GM21390 (cell line): ENCODE data around the gene CA12.

Experiments used
- ATAC-seq: cut with Tn5 transposase; IDR thresholded peaks from one replicate; pipeline ENCODE4 v1.9.1; 2021; ENCODE audit not compliant: unreplicated experiment

The CA12 gene

GRCh38 chr15:63379492-63380150, 2.0 kb downstream of the CA12 start:
- no peak for ATAC-seq

- ATAC-seq = no peak
Observed at GRCh38 chr15:63378946-63379345, 2.7 kb downstream of the CA12 start.

GRCh38 chr15:63374686-63375520, 6.7 kb downstream of the CA12 start:
- ATAC-seq = no peak

GRCh38 chr15:63373866-63374548, 7.6 kb downstream of the CA12 start:
- no peak for ATAC-seq

GRCh38 chr15:63373330-63373729, 8.3 kb downstream of the CA12 start:
- ATAC-seq = no peak

GRCh38 chr15:63372753-63373152, 8.9 kb downstream of the CA12 start:
- no peak for ATAC-seq

GRCh38 chr15:63372018-63372705, 9.5 kb downstream of the CA12 start:
- no peak for ATAC-seq

GRCh38 chr15:63371297-63371918, 10.2 kb downstream of the CA12 start:
- no peak for ATAC-seq

GRCh38 chr15:63370764-63371163, 10.9 kb downstream of the CA12 start:
- ATAC-seq = no peak

GRCh38 chr15:63369781-63370180, 11.9 kb downstream of the CA12 start:
- ATAC-seq = no peak

- ATAC-seq = no peak
Observed at GRCh38 chr15:63369296-63369695, 12.3 kb downstream of the CA12 start.

GRCh38 chr15:63368503-63368902, 13.1 kb downstream of the CA12 start:
- ATAC-seq = no peak

- ATAC-seq = no peak
Observed at GRCh38 chr15:63367900-63368299, 13.7 kb downstream of the CA12 start.

- no peak for ATAC-seq
Observed at GRCh38 chr15:63367390-63367789, 14.3 kb downstream of the CA12 start.

- ATAC-seq = no peak
Observed at GRCh38 chr15:63366451-63366850, 15.2 kb downstream of the CA12 start.

- no peak for ATAC-seq
Observed at GRCh38 chr15:63365273-63365680, 16.4 kb downstream of the CA12 start.

- ATAC-seq = no peak
Observed at GRCh38 chr15:63364399-63365272, 17.0 kb downstream of the CA12 start.

GRCh38 chr15:63363292-63363691, 18.4 kb downstream of the CA12 start:
- ATAC-seq = no peak

GRCh38 chr15:63362885-63363284, 18.8 kb downstream of the CA12 start:
- no peak for ATAC-seq

GRCh38 chr15:63362196-63362595, 19.4 kb downstream of the CA12 start:
- no peak for ATAC-seq
